Mucosa of descending colon (tissue), 3 donors: ENCODE data around the gene TSHZ2. TPM values are rescaled to one million over a fixed set of nuclear protein-coding genes. Genes with fewer than 3 reads are reported as not detected.

Experiments
- ATAC-seq: fragments of 200-7000 bp; cut with Tn5 transposase; one replicate; pipeline ENCODE4 v1.9.1; 2020; ENCODE audit warnings: mild to moderate bottlenecking, moderate library complexity
- DNase-seq, 3 donors: peaks; one replicate each; pipeline ENCODE4 v3.0.0-alpha.2; 2020
- H3K36me3 ChIP-seq: fragments of 200-600 bp; one replicate; pipeline ENCODE4 v1.8.0; 2021; ENCODE audit warnings: low read depth, mild to moderate bottlenecking
- H3K4me1 ChIP-seq: fragments of 200-600 bp; one replicate; pipeline ENCODE4 v1.8.0; 2021; ENCODE audit warnings: low read depth, mild to moderate bottlenecking
- H3K4me3 ChIP-seq: fragments of 200-600 bp; one replicate; pipeline ENCODE4 v1.8.0; 2021; ENCODE audit warnings: mild to moderate bottlenecking
- H3K9me3 ChIP-seq: fragments of 200-600 bp; one replicate; pipeline ENCODE4 v1.8.0; 2021; ENCODE audit warnings: mild to moderate bottlenecking
- CTCF ChIP-seq: fragments of 200-600 bp; IDR thresholded peaks from one replicate; pipeline ENCODE4 v1.8.0; 2022; ENCODE audit warnings: antibody characterized with exemption, mild to moderate bottlenecking
- intact Hi-C, 2 donors: fragments of 100-400 bp; cut with DNase I in 1 of 2; cut with micrococcal nuclease in 1 of 2; formaldehyde crosslinking; loops; one replicate each; pipeline versions ENCODE4 v1.11.0 to v1.11.1; 2022; cut with DNase I, micrococcal nuclease
- total RNA-seq, 3 donors: library from RNA; stranded (reverse); fragmentation: NEBNext Ultra II Directional in 2 of 3; extraction: Animal tissue kit (Norgen Biotek cat#: 25700) in 2 of 3; gene quantifications; one replicate each; pipeline versions ENCODE4 v1.2.1 to v1.2.4, GENCODE V29; 2021 to 2023
- donor health status: DM: no; HTN: no; CAD: no; lungs with moderate emphysema.
- donor health status: DM: no; HTN: no; CAD: no.
- donor health status: DM: no; HTN: yes; CAD: no.

Gene TSHZ2
- total RNA-seq, 3 donors from 2014 or later = 1.9 to 17.8 (median 3.6) TPM

GRCh38 chr20:53092772-53093300 is 120.7 kb downstream of the TSHZ2 start:
- Histone ChIP-seq H3K4me1 (no peaks in the 10 kb centered on the region), H3K36me3 (no peaks in the 10 kb centered on the region), H3K4me3 (no peak overlapping the region), H3K9me3 (no peaks in the 10 kb centered on the region)
- TF ChIP-seq CTCF = no peak
- intact Hi-C loops = no loop called here
- DNase-seq = no peak
- no peak for ATAC-seq

- DNase-seq (no peak), ATAC-seq (no peak)
- no peak overlapping the region for H3K4me3 ChIP-seq
- TF ChIP-seq CTCF = no peak
- H3K4me1 ChIP-seq = no peaks in the 10 kb centered on the region
- no peaks in the 10 kb centered on the region for H3K36me3 ChIP-seq
- intact Hi-C loops = no loop called here
- no peaks in the 10 kb centered on the region for H3K9me3 ChIP-seq
These were observed 125.2 kb downstream of the TSHZ2 start for GRCh38 chr20:53097371-53097770.

- no peak for TF ChIP-seq CTCF
- Histone ChIP-seq H3K36me3 (no peaks in the 10 kb centered on the region), H3K4me1 (no peaks in the 10 kb centered on the region), H3K4me3 (no peak overlapping the region), H3K9me3 (no peaks in the 10 kb centered on the region)
- intact Hi-C loops = no loop called here
- DNase-seq (no peak), ATAC-seq (no peak)
These were observed 125.6 kb downstream of the TSHZ2 start for GRCh38 chr20:53097791-53098190.

- Histone ChIP-seq H3K9me3 (no peaks in the 10 kb centered on the region), H3K4me3 (no peak overlapping the region), H3K4me1 (no peaks in the 10 kb centered on the region), H3K36me3 (no peaks in the 10 kb centered on the region)
- ATAC-seq (no peak), DNase-seq (no peak)
- intact Hi-C loops = no loop called here
- no peak for TF ChIP-seq CTCF
These were observed 126.5 kb downstream of the TSHZ2 start for GRCh38 chr20:53098621-53099020.

GRCh38 chr20:53099856-53100255 is 127.7 kb downstream of the TSHZ2 start:
- ATAC-seq (no peak), DNase-seq (no peak)
- H3K4me1 ChIP-seq = no peaks in the 10 kb centered on the region
- intact Hi-C loops = no loop called here
- TF ChIP-seq CTCF = no peak
- no peaks in the 10 kb centered on the region for H3K36me3 ChIP-seq
- H3K9me3 ChIP-seq = no peaks in the 10 kb centered on the region
- H3K4me3 ChIP-seq = no peak overlapping the region

GRCh38 chr20:53100476-53100911 is 128.3 kb downstream of the TSHZ2 start:
- Histone ChIP-seq H3K36me3 (no peaks in the 10 kb centered on the region), H3K4me3 (no peak overlapping the region), H3K4me1 (no peaks in the 10 kb centered on the region), H3K9me3 (no peaks in the 10 kb centered on the region)
- TF ChIP-seq CTCF = no peak
- intact Hi-C loops = no loop called here
- ATAC-seq (no peak), DNase-seq (no peak)
